Measurements from ENCODE around the gene ZCCHC7. TPM values are rescaled to one million over a fixed set of nuclear protein-coding genes. Genes with fewer than 3 reads are reported as not detected.

ZCCHC7 gene
- total and polyA plus RNA-seq, 10 of the 15 experiments (the other 5 are each of a cell fraction or from before 2014, with no cell fraction given) = 42.9 to 178 (median 53.3) TPM

DNA sequence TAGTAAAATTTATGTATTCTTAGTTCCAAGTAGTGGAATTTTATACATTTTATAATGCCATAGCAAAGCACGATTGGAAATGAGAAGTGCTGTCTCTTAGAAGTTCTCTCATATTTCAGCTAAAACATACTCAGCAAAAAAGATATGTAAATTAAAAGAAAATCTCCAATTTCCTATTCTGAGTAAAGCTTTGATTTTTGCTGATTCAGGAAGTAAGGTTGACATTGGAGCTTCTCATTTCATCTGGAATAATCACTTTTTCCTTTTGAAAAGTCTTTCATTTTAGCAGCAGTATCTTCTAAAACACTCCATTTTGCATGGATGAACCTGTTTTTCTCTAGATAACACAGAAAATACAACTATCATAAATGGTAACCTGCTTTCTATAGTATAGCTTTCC lies 121.0 kb downstream of the ZCCHC7 start:
- FAIRE-seq = no peak
- POLR2A ChIA-PET = interaction anchor here (0.6 to 2.3 kb wide), 4 partner anchors 10 to 155 kb away, joined by 3 to 7 read pairs (median 3); no protein-coding TSS in a partner anchor
- ATAC-seq = no peak
- no peak for DNase-seq (ENCODE audit: low read depth, low spot score)
- Histone ChIP-seq H3K9me3 (replicated peaks; ENCODE audit: control insufficient read depth, insufficient read depth, low read length) (peaks cover 1% of the 10 kb centered on the region; the same call in 1 of the 3 replicates), H2AFZ (ENCODE audit: control insufficient read depth, low read depth, low read length) (no peak overlapping the region), H3K9ac (ENCODE audit: control insufficient read depth, insufficient read depth, low read length) (no peak overlapping the region), H4K20me1 (ENCODE audit: control insufficient read depth, insufficient read depth) (no peaks in the 10 kb centered on the region), H3K79me2 (ENCODE audit: control insufficient read depth, insufficient read depth, low read length) (peaks cover 54% of the 10 kb centered on the region), H3K4me3 (no peak overlapping the region), H3K36me3 (ENCODE audit: control insufficient read depth in 2 of 2, insufficient read depth in 2 of 2, low read length in 1 of 2) (no peaks in the 10 kb centered on the region; a peak in 2 of 4 replicates), H3K27ac (ENCODE audit: control insufficient read depth, insufficient read depth) (no peak overlapping the region), H3K4me1 (ENCODE audit: control insufficient read depth, insufficient read depth, low read length) (peaks cover 25% of the 10 kb centered on the region), H3K4me2 (ENCODE audit: control insufficient read depth, insufficient read depth) (no peak overlapping the region), H3K27me3 (replicated peaks in 1 of 2; ENCODE audit: control insufficient read depth in 2 of 2, insufficient read depth in 2 of 2, low read length in 1 of 2) (no peaks in the 10 kb centered on the region)
- intact Hi-C loops (cut with micrococcal nuclease; ENCODE audit: unreplicated experiment) (loop anchor here (1.0 kb wide), 1 partner anchor 12 kb away; no protein-coding TSS in a partner anchor), in situ Hi-C loops (cut with MboI) (no loop called here)
- CTCF ChIA-PET = interaction anchor here (0.6 to 2.1 kb wide), 16 partner anchors 10 to 251 kb away, joined by 3 to 6 read pairs (median 3); no protein-coding TSS in a partner anchor
- RAD21 ChIA-PET (ENCODE audit: unreplicated experiment) = interaction anchor here (0.7 to 2.4 kb wide), 14 partner anchors 10 to 245 kb away, joined by 3 to 7 read pairs (median 4); no protein-coding TSS in a partner anchor
- TF ChIP-seq, protein P1, sequence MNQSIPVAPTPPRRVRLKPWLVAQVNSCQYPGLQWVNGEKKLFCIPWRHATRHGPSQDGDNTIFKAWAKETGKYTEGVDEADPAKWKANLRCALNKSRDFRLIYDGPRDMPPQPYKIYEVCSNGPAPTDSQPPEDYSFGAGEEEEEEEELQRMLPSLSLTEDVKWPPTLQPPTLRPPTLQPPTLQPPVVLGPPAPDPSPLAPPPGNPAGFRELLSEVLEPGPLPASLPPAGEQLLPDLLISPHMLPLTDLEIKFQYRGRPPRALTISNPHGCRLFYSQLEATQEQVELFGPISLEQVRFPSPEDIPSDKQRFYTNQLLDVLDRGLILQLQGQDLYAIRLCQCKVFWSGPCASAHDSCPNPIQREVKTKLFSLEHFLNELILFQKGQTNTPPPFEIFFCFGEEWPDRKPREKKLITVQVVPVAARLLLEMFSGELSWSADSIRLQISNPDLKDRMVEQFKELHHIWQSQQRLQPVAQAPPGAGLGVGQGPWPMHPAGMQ (IDR thresholded peaks at IDR 0.05; ENCODE audit: borderline replicate concordance) = no peak
- no peak for TF ChIP-seq E2F8 (IDR thresholded peaks at IDR 0.05; ENCODE audit: low read depth, partially characterized antibody)
- TF ChIP-seq, protein P2, sequence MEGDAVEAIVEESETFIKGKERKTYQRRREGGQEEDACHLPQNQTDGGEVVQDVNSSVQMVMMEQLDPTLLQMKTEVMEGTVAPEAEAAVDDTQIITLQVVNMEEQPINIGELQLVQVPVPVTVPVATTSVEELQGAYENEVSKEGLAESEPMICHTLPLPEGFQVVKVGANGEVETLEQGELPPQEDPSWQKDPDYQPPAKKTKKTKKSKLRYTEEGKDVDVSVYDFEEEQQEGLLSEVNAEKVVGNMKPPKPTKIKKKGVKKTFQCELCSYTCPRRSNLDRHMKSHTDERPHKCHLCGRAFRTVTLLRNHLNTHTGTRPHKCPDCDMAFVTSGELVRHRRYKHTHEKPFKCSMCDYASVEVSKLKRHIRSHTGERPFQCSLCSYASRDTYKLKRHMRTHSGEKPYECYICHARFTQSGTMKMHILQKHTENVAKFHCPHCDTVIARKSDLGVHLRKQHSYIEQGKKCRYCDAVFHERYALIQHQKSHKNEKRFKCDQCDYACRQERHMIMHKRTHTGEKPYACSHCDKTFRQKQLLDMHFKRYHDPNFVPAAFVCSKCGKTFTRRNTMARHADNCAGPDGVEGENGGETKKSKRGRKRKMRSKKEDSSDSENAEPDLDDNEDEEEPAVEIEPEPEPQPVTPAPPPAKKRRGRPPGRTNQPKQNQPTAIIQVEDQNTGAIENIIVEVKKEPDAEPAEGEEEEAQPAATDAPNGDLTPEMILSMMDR (IDR thresholded peaks at IDR 0.05 in 2 of 3, conservative IDR thresholded peaks at IDR 0.05 in 1 of 3; ENCODE audit: control insufficient read depth in 2 of 3, extremely low read depth in 1 of 3, insufficient read depth in 1 of 3, low read depth in 3 of 3, low read length in 3 of 3) = no peak
- no peak for TF ChIP-seq CHD1 (IDR thresholded peaks at IDR 0.05; ENCODE audit: low read depth, low read length)
- 100% methylated on average over 1 of the region's 1 CpG for whole genome bisulfite sequencing (ENCODE audit: insufficient coverage, insufficient replicate concordance, low lambda C conversion rate, missing lambda C conversion rate)
- SMC1A ChIA-PET (ENCODE audit: uncharacterized antibody, unreplicated experiment) = interaction anchor here (0.6 to 7.9 kb wide), 20 partner anchors 9 to 82 kb away, joined by 3 to 62 read pairs (median 5); no protein-coding TSS in a partner anchor
- no TSS peak for BruUV-seq (replicated peaks)

All from GM12878 (cell line).